Spleen (tissue), 11 donors: ENCODE results near the gene OTOL1. TPM values are rescaled to one million over a fixed set of nuclear protein-coding genes. Genes with fewer than 3 reads are reported as not detected.

Experiments used
- DNase-seq: peaks from one replicate; pipeline ENCODE4 v3.0.0-alpha.2; 2020
- H3K27ac ChIP-seq, 8 donors: fragments of 200-600 bp; sonication (generic) in 7 of 8; 1 replicate in 4 of 8; 2 replicates in 4 of 8; pipeline versions ENCODE4 v1.5.0 to v1.8.0; 2016 to 2021; ENCODE audit warnings: inconsistent platforms in 4 of 8, mild to moderate bottlenecking in 4 of 8, moderate library complexity in 1 of 8
- H3K27me3 ChIP-seq, 7 donors: fragments of 200-600 bp; sonication (generic) in 6 of 7; replicated peaks in 1 of 7; 1 replicate in 4 of 7; 2 replicates in 3 of 7; pipeline versions ENCODE4 v1.5.0 to v1.8.0; 2016 to 2021; ENCODE audit warnings: inconsistent platforms in 3 of 7, mild to moderate bottlenecking in 1 of 7
- H3K36me3 ChIP-seq, 6 donors: fragments of 200-600 bp; sonication (generic) in 5 of 6; 1 replicate in 4 of 6; 2 replicates in 2 of 6; pipeline versions ENCODE4 v1.5.0 to v1.8.0; 2016 to 2021; ENCODE audit warnings: inconsistent platforms in 2 of 6
- H3K4me1 ChIP-seq, 6 donors: fragments of 200-600 bp; sonication (generic) in 5 of 6; 1 replicate in 3 of 6; 2 replicates in 3 of 6; pipeline versions ENCODE4 v1.5.0 to v1.8.0; 2016 to 2021; ENCODE audit warnings: inconsistent platforms in 3 of 6
- H3K4me3 ChIP-seq, 8 donors: fragments of 200-600 bp; sonication (generic) in 7 of 8; 1 replicate in 4 of 8; 2 replicates in 4 of 8; pipeline versions ENCODE4 v1.5.0 to v1.8.0; 2016 to 2021; ENCODE audit warnings: inconsistent platforms in 4 of 8, mild to moderate bottlenecking in 4 of 8, moderate library complexity in 2 of 8
- H3K9me3 ChIP-seq, 8 donors: fragments of 200-600 bp; sonication (generic) in 7 of 8; 1 replicate in 4 of 8; 2 replicates in 4 of 8; pipeline versions ENCODE4 v1.5.0 to v1.8.0; 2016 to 2021; ENCODE audit warnings: inconsistent platforms in 4 of 8
- CTCF ChIP-seq, 11 experiments: fragments of 200-600 bp in 7 of 11; fragments of 450-650 bp in 4 of 11; sonication (generic) in 4 of 11; IDR thresholded peaks in 8 of 11; conservative IDR thresholded peaks in 3 of 11; 1 replicate in 7 of 11; 2 replicates in 4 of 11; pipeline versions ENCODE4 v1.4.0 to v1.8.0; 2016 to 2021; ENCODE audit warnings: antibody characterized with exemption in 11 of 11, inconsistent platforms in 4 of 11, mild to moderate bottlenecking in 1 of 11
- POLR2A ChIP-seq, 3 donors: fragments of 450-650 bp; IDR thresholded peaks; one replicate each; pipeline ENCODE4 v1.5.1; 2017; ENCODE audit warnings: antibody characterized with exemption in 3 of 3, mild to moderate bottlenecking in 1 of 3
- POLR2AphosphoS5 ChIP-seq, 3 donors: sonication (generic); formaldehyde crosslinking; IDR thresholded peaks; one replicate each; pipeline ENCODE4 v1.5.1; 2017; ENCODE audit warnings: antibody characterized with exemption in 3 of 3
- WGBS, 5 donors: extraction: QIAGEN DNeasy Blood & Tissue Kit in 3 of 5; methylation state at CpG; one replicate each; pipeline versions ENCODE4 v1.1.5 to v1.1.7; 2013 to 2018; 5-methylcytosine and 5-hydroxymethylcytosine counted together
- intact Hi-C: fragments of 100-400 bp; cut with DNase I; formaldehyde crosslinking; loops from one replicate; pipeline ENCODE4 v1.15.0; 2023; ENCODE audit warnings: low total_unique reads
- polyA plus RNA-seq, 3 donors: library from polyadenylated mRNA; stranded (reverse); fragments of 200-250 nt; gene quantifications; one replicate each; pipeline ENCODE4 v1.2.1, GENCODE V29; 2013
- total RNA-seq, 7 donors: library from RNA; depleted of rRNA in 3 of 7; stranded (reverse); fragments of >200 nt in 3 of 7; fragmentation: NEBNext Ultra II Directional in 4 of 7; extraction: Animal tissue kit (Norgen Biotek cat#: 25700) in 4 of 7; gene quantifications; one replicate each; pipeline versions ENCODE4 v1.1.0 to v1.2.1, GENCODE V29; 2016 to 2021
- donor health status: healthy with polysubstance abuse.
- donor health status: DM: no; HTN: no; CAD: no; lungs with moderate emphysema.
- donor health status: DM: no; HTN: no; CAD: no.
- donor health status: Bipolar disorder and iron deficiency.
- donor health status: healthy.
- donor health status: DM: no; HTN: no; CAD: no.
- donor health status: DM: yes; HTN: yes; CAD: no.

Gene OTOL1
- total and polyA plus RNA-seq, 10 donors, result not detected

- intact Hi-C loops, result no loop called here
- H3K4me3 ChIP-seq, result no peak overlapping the region
- H3K36me3 ChIP-seq, result no peaks in the 10 kb centered on the region
- WGBS, 5 donors, result 64 to 84% (median 81%) methylated on average over 2 of the region's 2 CpGs
- H3K9me3 ChIP-seq, result peaks cover 0 to 14% (median 6%) of the 10 kb centered on the region in 8 donors
- no peak overlapping the region for H3K27ac ChIP-seq
- no peak for DNase-seq
- no peaks in the 10 kb centered on the region for H3K27me3 ChIP-seq
- no peaks in the 10 kb centered on the region for H3K4me1 ChIP-seq
- TF ChIP-seq POLR2AphosphoS5 (IDR thresholded peaks at IDR 0.05), result no peak
- no peak for TF ChIP-seq POLR2A (IDR thresholded peaks at IDR 0.05)
- no peak for TF ChIP-seq CTCF (IDR thresholded peaks at IDR 0.05 in 8 of 11, conservative IDR thresholded peaks at IDR 0.05 in 3 of 11)
Observed at GRCh38 chr3:161498259-161498921, 1.8 kb downstream of the OTOL1 start.

- peaks cover 0 to 6% (median 0%) of the 10 kb centered on the region in 8 donors for H3K9me3 ChIP-seq
- no peak overlapping the region for H3K27ac ChIP-seq
- no peak for DNase-seq
- H3K27me3 ChIP-seq, result no peaks in the 10 kb centered on the region
- intact Hi-C loops, result no loop called here
- WGBS, 5 donors, result 82 to 95% (median 87%) methylated on average over 3 of the region's 3 CpGs
- H3K4me1 ChIP-seq, result no peaks in the 10 kb centered on the region
- H3K4me3 ChIP-seq, result no peak overlapping the region
- TF ChIP-seq CTCF (IDR thresholded peaks at IDR 0.05 in 8 of 11, conservative IDR thresholded peaks at IDR 0.05 in 3 of 11), result no peak
- TF ChIP-seq POLR2AphosphoS5 (IDR thresholded peaks at IDR 0.05), result no peak
- TF ChIP-seq POLR2A (IDR thresholded peaks at IDR 0.05), result no peak
- H3K36me3 ChIP-seq, result no peaks in the 10 kb centered on the region
Observed at GRCh38 chr3:161500068-161500796, 3.6 kb downstream of the OTOL1 start.

GRCh38 chr3:161503271-161503670 lies 6.7 kb downstream of the OTOL1 start:
- Histone ChIP-seq H3K36me3 (no peaks in the 10 kb centered on the region), H3K4me1 (no peaks in the 10 kb centered on the region), H3K9me3 (no peaks in the 10 kb centered on the region), H3K27me3 (no peaks in the 10 kb centered on the region), H3K27ac (no peak overlapping the region), H3K4me3 (no peak overlapping the region)
- WGBS, 5 donors, result 84 to 91% (median 88%) methylated on average over 8 of the region's 8 CpGs
- no peak for TF ChIP-seq POLR2A (IDR thresholded peaks at IDR 0.05)
- no peak for TF ChIP-seq POLR2AphosphoS5 (IDR thresholded peaks at IDR 0.05)
- TF ChIP-seq CTCF (IDR thresholded peaks at IDR 0.05 in 8 of 11, conservative IDR thresholded peaks at IDR 0.05 in 3 of 11), result no peak
- no peak for DNase-seq
- intact Hi-C loops, result no loop called here

- no peak for TF ChIP-seq POLR2AphosphoS5 (IDR thresholded peaks at IDR 0.05)
- no peak for TF ChIP-seq POLR2A (IDR thresholded peaks at IDR 0.05)
- TF ChIP-seq CTCF (IDR thresholded peaks at IDR 0.05 in 8 of 11, conservative IDR thresholded peaks at IDR 0.05 in 3 of 11), result peak in 1 of 11 experiments; percentile 12
- H3K4me3 ChIP-seq, result no peak overlapping the region
- 64 to 77% (median 69%) methylated on average over 2 of the region's 2 CpGs for WGBS, 5 donors
Observed at GRCh38 chr3:161508852-161509477, 12.4 kb downstream of the OTOL1 start.

More at GRCh38 chr3:161508852-161509477, 12.4 kb downstream of the OTOL1 start:
- Histone ChIP-seq H3K27me3 (no peaks in the 10 kb centered on the region), H3K9me3 (no peaks in the 10 kb centered on the region), H3K36me3 (no peaks in the 10 kb centered on the region), H3K4me1 (no peaks in the 10 kb centered on the region), H3K27ac (no peak overlapping the region)
- intact Hi-C loops, result no loop called here
- no peak for DNase-seq
